A549 (cell line): ENCODE results near the gene ALDH1B1. TPM values are rescaled to one million over a fixed set of nuclear protein-coding genes. Genes with fewer than 3 reads are reported as not detected.

Source experiments
- ATAC-seq, 2 experiments: fragments of 200-7000 bp in 1 of 2; fragments of >200 bp in 1 of 2; cut with Nextera tagmentation in 1 of 2; cut with Tn5 transposase in 1 of 2; 3 replicates each; pipeline versions ENCODE4 v1.8.0 to v1.9.1; 2018 to 2020; ENCODE audit warnings: mild to moderate bottlenecking in 1 of 2, moderate library complexity in 1 of 2
- CTCF ChIA-PET: fragments of 300-600 bp; sonication (Branson Sonifier 250); formaldehyde crosslinking; extraction: SDS; loops from one replicate; lab custom pipeline; 2021; ENCODE audit warnings: antibody characterized with exemption, inconsistent platforms; lab: Yijun Ruan, JAX
- POLR2A ChIA-PET: fragments of 350-600 bp; formaldehyde crosslinking; extraction: SDS; loops from one replicate; lab custom pipeline; 2021; ENCODE audit warnings: antibody characterized with exemption, inconsistent platforms; lab: Yijun Ruan, JAX
- DNase-seq, 2 experiments: peaks; one replicate each; pipeline versions ENCODE4 v3.0.0 to v3.0.0-alpha.2; 2011 to 2016; ENCODE audit warnings: low read depth in 1 of 2, low spot score in 1 of 2
- FAIRE-seq: peaks from 2 replicates; lab custom pipeline; 2011; peaks lifted over from hg19 to GRCh38; lab: Jason Lieb, UNC
- H3K27ac ChIP-seq, 2 experiments: fragments of >200 bp; sonication (Bioruptor Twin); formaldehyde crosslinking; 3 replicates each; pipeline ENCODE4 v1.5.1; 2016 to 2017
- H3K4me1 ChIP-seq: fragments of >200 bp; sonication (Bioruptor Twin); formaldehyde crosslinking; 3 replicates; pipeline ENCODE4 v1.6.1; 2016
- H3K4me2 ChIP-seq: fragments of >200 bp; sonication (Bioruptor Twin); formaldehyde crosslinking; 3 replicates; pipeline ENCODE4 v1.6.1; 2016
- H3K4me3 ChIP-seq: fragments of >200 bp; sonication (Bioruptor Twin); formaldehyde crosslinking; 3 replicates; pipeline ENCODE4 v1.5.1; 2016
- H3K9me3 ChIP-seq: fragments of >200 bp; sonication (Bioruptor Twin); formaldehyde crosslinking; 3 replicates; pipeline ENCODE4 v1.6.1; 2016
- ATOH8 ChIP-seq: fragments of 250-450 bp; sonication (Bioruptor Pico); IDR thresholded peaks from 2 replicates; pipeline ENCODE4 v1.5.0; 2020; ENCODE audit warnings: low read depth, mild to moderate bottlenecking, moderate library complexity
- CBX2 ChIP-seq: fragments of 200-600 bp; sonication (generic); IDR thresholded peaks from 2 replicates; pipeline ENCODE4 v1.6.1; 2016; ENCODE audit warnings: low read depth, mild to moderate bottlenecking, borderline replicate concordance
- CHD2 ChIP-seq: fragments of 150-350 bp; IDR thresholded peaks from 2 replicates; pipeline ENCODE4 v1.6.1; 2014; ENCODE audit warnings: low read length; ENCODE audit not compliant: partially characterized antibody
- CHD4 ChIP-seq: fragments of 200-600 bp; sonication (generic); IDR thresholded peaks from 2 replicates; pipeline ENCODE4 v1.6.1; 2016; ENCODE audit warnings: antibody characterized with exemption, mild to moderate bottlenecking, borderline replicate concordance
- ELK1 ChIP-seq: fragments of 150-350 bp; IDR thresholded peaks from 2 replicates; pipeline ENCODE4 v1.6.1; 2014; ENCODE audit warnings: low read depth, mild to moderate bottlenecking, low read length
- FOSB ChIP-seq: fragments of 250-450 bp; sonication (Bioruptor Pico); IDR thresholded peaks from 2 replicates; pipeline ENCODE4 v1.5.0; 2020; ENCODE audit warnings: mild to moderate bottlenecking, moderate library complexity
- FOSL2 ChIP-seq, 2 experiments: fragments of 450-650 bp in 1 of 2; fragments of >200 bp in 1 of 2; sonication (Bioruptor Twin) in 1 of 2; formaldehyde crosslinking; IDR thresholded peaks; 2 replicates each; pipeline versions ENCODE4 v1.5.0 to v1.6.1; 2016 to 2020; ENCODE audit warnings: mild to moderate bottlenecking in 1 of 2, moderate library complexity in 1 of 2
- HEYL ChIP-seq: fragments of 250-450 bp; sonication (Bioruptor Pico); IDR thresholded peaks from 2 replicates; pipeline ENCODE4 v1.8.0; 2021; ENCODE audit warnings: mild to moderate bottlenecking, moderate library complexity
- HMGXB4 ChIP-seq: fragments of 250-450 bp; sonication (Bioruptor Pico); IDR thresholded peaks from 2 replicates; pipeline ENCODE4 v1.5.0; 2021; ENCODE audit warnings: mild to moderate bottlenecking, moderate library complexity, borderline replicate concordance
- KDM1A ChIP-seq: fragments of 200-600 bp; sonication (generic); IDR thresholded peaks from 2 replicates; pipeline ENCODE4 v1.6.1; 2016; ENCODE audit warnings: low read depth, mild to moderate bottlenecking
- KDM5A ChIP-seq: fragments of 200-600 bp; sonication (generic); IDR thresholded peaks from 2 replicates; pipeline ENCODE4 v1.6.1; 2016; ENCODE audit warnings: antibody characterized with exemption, mild to moderate bottlenecking
- MAZ ChIP-seq: fragments of 150-350 bp; IDR thresholded peaks from 2 replicates; pipeline ENCODE4 v1.6.1; 2014; ENCODE audit warnings: antibody characterized with exemption, low read depth, low read length, borderline replicate concordance
- MYC ChIP-seq: IDR thresholded peaks from 2 replicates; pipeline ENCODE4 v1.6.1; 2012; ENCODE audit warnings: mild to moderate bottlenecking, inconsistent platforms, low read length, improper control_type of control experiment, borderline replicate concordance
- PBX3 ChIP-seq: IDR thresholded peaks from 2 replicates; pipeline ENCODE4 v1.6.1; 2012
- PHF8 ChIP-seq: fragments of 200-600 bp; sonication (generic); IDR thresholded peaks from 2 replicates; pipeline ENCODE4 v1.6.1; 2016; ENCODE audit warnings: low read depth, mild to moderate bottlenecking, antibody characterized with exemption, moderate library complexity, borderline replicate concordance
- POLR2A ChIP-seq: IDR thresholded peaks from 2 replicates; pipeline ENCODE4 v1.6.1; 2012; ENCODE audit warnings: mild to moderate bottlenecking, low read length
- POLR2AphosphoS2 ChIP-seq: conservative IDR thresholded peaks from 2 replicates; pipeline ENCODE4 v1.6.1; 2012; ENCODE audit warnings: low read length, improper control_type of control experiment, inconsistent platforms
- RFX5 ChIP-seq: fragments of 450-650 bp; IDR thresholded peaks from 2 replicates; pipeline ENCODE4 v1.7.1; 2014; ENCODE audit warnings: antibody characterized with exemption, mild to moderate bottlenecking, moderate library complexity
- ZFP36 ChIP-seq: fragments of 450-650 bp; IDR thresholded peaks from 2 replicates; pipeline ENCODE4 v1.6.1; 2014; ENCODE audit warnings: borderline replicate concordance; ENCODE audit not compliant: partially characterized antibody
- ZNF302 ChIP-seq: fragments of 250-450 bp; sonication (Bioruptor Pico); IDR thresholded peaks from 2 replicates; pipeline ENCODE4 v1.9.0; 2021; ENCODE audit warnings: inconsistent platforms, mild to moderate bottlenecking, moderate library complexity
- ZSCAN20 ChIP-seq: fragments of 250-450 bp; sonication (Bioruptor Pico); IDR thresholded peaks from 2 replicates; pipeline ENCODE4 v1.8.0; 2022; ENCODE audit warnings: mild to moderate bottlenecking, moderate library complexity
- whole genome bisulfite sequencing: methylation state at CpG from one replicate; pipeline ENCODE4 v1.1.6; 2017; ENCODE audit errors: missing lambda C conversion rate; 5-methylcytosine and 5-hydroxymethylcytosine counted together
- polyA plus RNA-seq, 4 experiments: library from polyadenylated mRNA; depleted of rRNA in 3 of 4; stranded (reverse); fragments of >200 nt; fragmentation: RNase III in 1 of 4; extraction: RNeasy Plus Mini Kit Qiagen cat#74134 plus additional on column Dnase treatment in 1 of 4; gene quantifications; 2 replicates in 3 of 4; 3 replicates in 1 of 4; pipeline ENCODE4 v1.2.3, GENCODE V29; 2011 to 2017

The ALDH1B1 gene
- polyA plus RNA-seq, 2 of the 4 experiments (the other 2 are of a cell fraction) = 40.2 to 71.8 TPM

- H3K27ac ChIP-seq = no peak overlapping the region
- H3K4me3 ChIP-seq = no peak overlapping the region
- H3K9me3 ChIP-seq = no peaks in the 10 kb centered on the region
- ATAC-seq (no peak), FAIRE-seq (no peak), DNase-seq (no peak)
- H3K4me2 ChIP-seq = no peak overlapping the region
- WGBS = 56% methylated on average over 3 of the region's 3 CpGs
- no peaks in the 10 kb centered on the region for H3K4me1 ChIP-seq
- POLR2A ChIA-PET = no interaction called here
- TF ChIP-seq RFX5 (no peak), PHF8 (no peak), MYC (no peak), ZNF302 (CRISPR knock-in tag) (no peak), KDM5A (no peak), CBX2 (no peak), CHD4 (no peak), MAZ (no peak), HMGXB4 (CRISPR knock-in tag) (no peak), ELK1 (no peak), ATOH8 (CRISPR knock-in tag) (no peak), PBX3 (no peak), POLR2A (no peak), POLR2AphosphoS2 (no peak), CHD2 (no peak), FOSL2 (IDR thresholded peaks at IDR 0.05) (no peak), FOSL2 (CRISPR knock-in tag; IDR thresholded peaks at IDR 0.05) (no peak)
- TF ChIP-seq, all 56 proteins: peak for 0
- CTCF ChIA-PET = interaction anchor here (2.9 kb wide), 1 partner anchor 441 kb away, joined by 12 read pairs; no protein-coding TSS in a partner anchor
These were observed 37.4 kb upstream of the ALDH1B1 start for GRCh38 chr9:38355115-38355514.

GRCh38 chr9:38355517-38356120, 36.9 kb upstream of the ALDH1B1 start:
- FAIRE-seq = no peak
- no peak overlapping the region for H3K27ac ChIP-seq
- no peaks in the 10 kb centered on the region for H3K4me1 ChIP-seq
- H3K4me3 ChIP-seq = no peak overlapping the region
- POLR2A ChIA-PET = no interaction called here
- no peak for ATAC-seq
- DNase-seq = no peak
- TF ChIP-seq FOSB (no peak), ZSCAN20 (CRISPR knock-in tag) (no peak), KDM1A (no peak), ZFP36 (no peak), HEYL (CRISPR knock-in tag) (no peak)
- CTCF ChIA-PET = interaction anchor here (1.0 kb wide), 1 partner anchor 16 kb away, joined by 4 read pairs; no protein-coding TSS in a partner anchor
- H3K9me3 ChIP-seq = no peaks in the 10 kb centered on the region
- no peak overlapping the region for H3K4me2 ChIP-seq
- whole genome bisulfite sequencing = 67% methylated on average over 3 of the region's 3 CpGs
